Retina (tissue), 1 donor: Measurements from ENCODE around the gene TUBB4A.
A peak's percentile ranks its signal among the peaks of the same experiment; 100 is the strongest.
"Not testable (repeated sequence)": the region's sequence is repeated elsewhere in the genome, so short reads cannot be mapped to it uniquely, and the experiment has no call there.

Source experiments
- DNase-seq: peaks from one replicate; pipeline ENCODE4 v3.0.0-alpha.2; 2016

TUBB4A gene

DNA sequence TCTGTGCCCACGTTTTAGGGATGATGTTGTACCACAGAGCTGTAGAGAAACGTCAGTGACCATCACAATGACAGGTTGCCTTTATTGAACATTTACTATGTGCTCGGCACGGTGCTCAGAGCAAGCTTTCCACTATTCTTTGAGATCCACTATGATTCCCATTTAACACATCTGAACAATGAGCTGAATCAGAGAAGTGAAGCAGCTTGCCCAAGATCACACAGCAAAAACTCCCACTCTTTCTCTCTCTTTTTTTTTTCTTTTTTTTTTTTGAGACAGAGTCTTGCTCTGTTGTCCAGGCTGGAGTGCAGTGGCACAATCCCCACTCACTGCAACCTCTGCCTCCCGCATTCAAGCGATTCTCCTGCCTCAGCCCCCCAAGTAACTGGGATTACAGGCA lies 20.6 kb upstream of the TUBB4A start:
- no peak for DNase-seq

DNA sequence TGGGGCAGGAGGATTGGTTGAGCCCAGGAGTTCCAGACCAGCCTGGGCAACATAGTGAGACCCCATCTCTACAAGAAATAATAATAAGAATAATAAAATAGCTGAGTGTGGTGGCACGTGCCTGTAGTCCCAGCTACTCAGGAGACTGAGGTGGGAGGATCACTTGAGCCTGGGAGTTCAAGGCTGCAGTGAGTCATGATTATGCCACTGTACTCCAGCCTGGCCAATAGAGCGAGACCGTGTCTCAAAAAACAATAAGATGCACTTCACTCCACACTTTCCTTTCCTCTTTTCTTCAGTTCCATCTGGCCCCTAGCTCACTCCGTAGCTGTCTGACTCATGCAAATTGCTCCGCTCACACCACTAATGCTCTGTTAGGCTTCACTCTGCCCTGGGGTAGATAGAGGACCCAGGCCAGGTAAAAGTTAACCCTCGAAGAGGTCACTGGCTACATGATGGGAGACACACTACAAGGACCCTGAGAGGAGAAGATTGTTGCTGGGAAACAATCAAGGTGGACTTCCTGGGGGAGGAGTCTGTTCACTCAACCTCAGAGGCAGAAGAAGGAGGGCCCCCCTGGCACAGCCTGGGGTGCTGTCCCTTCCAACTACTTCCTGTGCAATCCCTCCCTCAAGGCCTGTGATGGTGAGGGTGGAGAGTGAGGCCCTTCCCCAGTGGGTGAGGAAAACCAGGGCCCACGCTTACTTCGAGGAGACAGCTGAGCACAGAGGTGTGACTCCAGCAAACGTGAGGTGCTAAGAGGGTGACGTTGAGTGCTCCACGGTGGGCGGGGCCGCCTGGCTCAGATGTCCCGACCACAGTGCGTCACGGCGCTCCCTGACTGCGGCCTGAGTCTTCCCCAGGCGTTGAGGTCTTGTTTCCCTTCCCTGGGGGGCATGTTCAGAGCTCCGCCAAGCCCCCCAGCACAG lies 19.9 kb upstream of the TUBB4A start:
- no peak for DNase-seq

DNA sequence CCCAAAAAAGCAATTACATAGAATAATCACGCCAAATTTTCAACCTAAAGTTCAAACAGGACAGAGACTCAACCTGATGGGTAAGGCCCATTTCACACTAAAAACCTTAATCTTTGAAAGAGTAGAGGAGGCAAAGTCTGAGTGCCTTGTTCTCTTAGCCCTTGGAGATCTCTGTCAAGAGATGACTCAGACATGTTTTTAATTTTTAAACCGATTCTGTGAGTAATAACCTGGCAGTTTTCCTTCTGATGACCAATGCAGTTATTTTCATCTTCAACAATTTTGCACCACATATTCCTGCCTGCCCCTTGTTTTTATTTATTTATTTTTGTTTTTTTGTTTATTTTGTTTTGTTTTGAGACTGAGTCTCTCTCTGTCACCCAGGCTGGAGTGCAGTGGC lies 17.2 kb upstream of the TUBB4A start:
- DNase-seq = no peak

DNA sequence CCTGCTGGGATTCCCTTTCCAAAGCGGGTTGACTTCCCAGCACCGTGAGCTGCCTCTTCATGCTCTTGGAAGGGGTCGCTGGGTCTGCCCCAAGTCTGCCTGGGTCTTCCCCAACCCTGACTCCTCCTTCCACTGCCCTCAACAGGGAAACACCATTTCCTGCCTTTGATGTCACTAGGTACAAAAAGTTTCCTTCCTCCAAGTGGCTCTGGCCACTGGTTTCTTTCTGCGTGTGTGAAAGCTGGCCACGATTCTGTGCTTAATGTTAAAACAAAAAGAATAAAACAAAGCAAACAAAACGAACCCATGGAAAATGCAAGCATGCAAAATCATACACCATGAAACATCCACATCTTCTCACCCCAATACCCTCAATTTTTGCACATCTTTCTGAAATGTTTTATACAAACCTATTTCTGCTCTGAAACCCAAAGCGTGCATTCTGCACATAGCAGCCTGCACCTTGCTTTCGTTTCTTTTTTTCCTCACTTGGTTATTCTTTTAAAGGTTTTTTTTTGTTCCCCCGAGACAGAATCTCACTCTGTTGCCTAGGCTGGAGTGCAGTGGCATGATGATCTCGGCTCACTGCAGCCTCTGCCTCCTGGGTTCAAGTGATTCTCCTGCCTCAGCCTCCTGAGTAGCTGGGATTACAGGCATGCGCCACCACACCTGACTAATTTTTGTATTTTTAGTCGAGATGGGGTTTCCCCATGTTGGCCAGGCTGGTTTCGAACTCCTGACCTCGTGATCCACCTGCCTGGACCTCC lies 16.2 kb upstream of the TUBB4A start:
- no peak for DNase-seq

DNA sequence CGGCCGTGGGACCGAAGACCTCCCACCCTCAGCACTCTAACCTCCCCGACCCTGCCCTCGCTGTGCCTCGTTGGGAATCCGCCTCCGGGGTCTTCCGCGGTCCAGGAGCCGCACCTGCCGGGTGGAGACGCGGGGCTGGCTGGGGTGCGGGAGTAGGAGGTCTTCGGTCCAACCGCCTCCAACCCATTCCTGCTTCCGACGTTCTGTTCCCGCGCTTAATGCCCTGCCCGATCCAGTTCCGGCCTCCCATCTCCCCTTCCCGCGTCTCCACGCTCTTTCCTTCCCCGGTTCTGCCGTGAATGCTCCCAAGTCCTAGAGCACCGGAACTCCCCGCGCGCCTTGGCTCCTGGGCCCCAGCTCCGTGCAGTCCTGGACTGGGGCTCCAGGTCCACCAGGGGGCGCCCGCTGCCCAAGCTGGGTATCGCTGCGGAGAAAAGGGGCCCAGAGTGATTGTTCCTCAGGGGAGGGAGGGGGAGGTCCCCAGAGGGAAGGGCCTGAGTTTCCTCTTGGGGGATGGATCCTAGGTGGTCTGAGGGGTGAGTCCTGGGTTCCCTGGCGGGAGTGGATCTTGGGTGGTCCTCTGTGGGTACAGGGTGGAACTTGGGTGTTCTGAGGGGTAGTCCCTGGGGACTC lies 14.7 kb upstream of the TUBB4A start:
- DNase-seq = peak; percentile 91

DNA sequence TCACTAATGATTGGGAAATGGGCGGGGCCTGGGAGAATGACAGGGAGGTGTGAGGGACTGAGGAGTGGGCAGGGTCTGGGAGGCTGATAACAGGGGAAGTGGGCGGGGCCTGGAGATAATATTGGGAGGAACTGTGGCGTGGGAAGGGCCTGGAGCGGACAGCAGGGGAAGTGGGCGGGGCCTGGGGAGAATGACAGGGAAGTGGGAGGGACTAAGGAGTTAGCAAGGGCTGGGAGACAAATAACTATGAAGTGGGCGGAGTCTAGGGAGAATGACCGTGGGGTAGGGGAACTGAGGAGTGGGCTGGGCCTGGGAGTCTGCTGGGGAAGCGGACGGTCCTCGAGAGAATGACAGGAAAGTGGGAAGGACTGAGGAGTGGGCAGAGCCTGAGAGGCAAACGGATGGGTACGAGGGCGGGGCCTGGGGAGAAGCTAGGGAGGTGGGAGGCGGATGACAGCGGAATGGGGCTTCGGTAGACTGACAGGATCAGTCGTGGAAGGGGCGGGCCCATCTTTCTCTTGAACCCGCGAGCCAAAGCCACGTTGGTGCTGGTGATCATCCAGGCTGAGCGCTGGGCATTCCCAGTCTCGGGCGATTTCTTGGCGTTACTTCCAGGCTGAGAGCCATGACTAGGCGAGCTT lies 14.0 kb upstream of the TUBB4A start:
- peak; percentile 93 for DNase-seq

DNA sequence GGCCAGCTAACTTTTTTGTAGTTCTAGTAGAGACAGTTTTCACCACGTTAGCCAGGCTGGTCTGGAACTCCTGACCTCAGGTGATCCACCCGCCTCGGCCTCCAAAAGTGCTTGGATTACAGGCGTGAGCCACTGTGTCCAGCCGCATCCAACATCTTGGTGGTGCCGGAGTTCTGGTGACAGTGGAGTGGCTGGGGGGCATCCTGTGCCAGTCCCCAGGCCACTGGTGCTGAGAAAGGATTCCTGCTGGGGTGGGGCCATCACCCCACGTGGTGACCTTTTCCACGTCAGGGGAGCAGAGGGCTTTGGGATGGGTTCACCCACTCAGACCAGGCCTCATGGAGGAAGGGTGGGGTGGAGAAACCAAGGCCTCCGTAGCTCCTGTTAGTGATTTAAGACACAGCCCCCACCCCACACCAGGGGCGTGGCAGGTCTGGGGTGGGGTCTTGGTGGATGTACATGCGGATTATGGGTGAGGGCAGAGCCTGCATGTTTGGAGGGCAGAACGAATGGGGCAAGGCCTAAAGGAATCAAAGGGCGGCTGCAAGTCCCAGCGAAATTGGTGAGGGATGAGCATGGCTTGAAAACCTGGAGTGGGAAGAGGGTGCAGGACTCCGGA lies 12.9 kb upstream of the TUBB4A start:
- DNase-seq = no peak

DNA sequence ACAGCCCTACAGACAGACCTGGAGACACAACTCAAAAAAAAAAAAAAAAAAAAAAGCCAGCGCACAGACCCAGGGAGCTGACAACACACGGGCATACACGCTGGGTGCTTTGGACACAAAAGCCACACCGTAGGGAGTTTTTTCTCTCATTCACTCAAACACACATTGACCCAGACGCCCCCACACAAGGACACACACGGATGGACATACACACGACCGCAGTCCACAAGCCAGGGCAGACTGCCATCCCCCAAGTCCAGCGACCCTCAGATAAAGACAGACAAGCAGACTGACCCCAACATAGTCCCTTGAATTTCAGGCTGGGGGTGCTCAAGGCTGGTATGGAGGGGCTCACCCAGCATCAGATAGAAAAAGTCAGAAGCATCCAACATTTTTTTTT lies 12.0 kb upstream of the TUBB4A start:
- DNase-seq = no peak

DNA sequence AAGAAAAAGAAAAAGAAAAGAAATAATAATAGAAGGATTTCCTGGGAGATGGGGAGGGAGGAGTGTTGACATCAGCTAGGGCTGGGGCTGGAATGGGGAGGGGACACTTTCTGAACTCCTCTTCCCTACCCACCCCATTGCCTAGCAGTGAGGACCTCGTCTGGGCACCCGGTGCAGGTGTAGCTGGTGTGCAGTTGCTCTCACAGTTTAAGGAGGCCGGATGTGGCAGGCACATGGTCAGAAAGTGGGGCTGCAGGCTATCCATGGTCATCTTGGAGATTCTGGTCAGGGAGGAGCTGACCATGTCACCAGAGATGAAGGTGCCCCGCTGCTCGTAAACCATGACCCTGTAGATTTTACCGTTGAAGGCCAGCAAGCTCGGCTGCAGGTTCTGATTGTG lies 8.5 kb upstream of the TUBB4A start:
- no peak for DNase-seq

DNA sequence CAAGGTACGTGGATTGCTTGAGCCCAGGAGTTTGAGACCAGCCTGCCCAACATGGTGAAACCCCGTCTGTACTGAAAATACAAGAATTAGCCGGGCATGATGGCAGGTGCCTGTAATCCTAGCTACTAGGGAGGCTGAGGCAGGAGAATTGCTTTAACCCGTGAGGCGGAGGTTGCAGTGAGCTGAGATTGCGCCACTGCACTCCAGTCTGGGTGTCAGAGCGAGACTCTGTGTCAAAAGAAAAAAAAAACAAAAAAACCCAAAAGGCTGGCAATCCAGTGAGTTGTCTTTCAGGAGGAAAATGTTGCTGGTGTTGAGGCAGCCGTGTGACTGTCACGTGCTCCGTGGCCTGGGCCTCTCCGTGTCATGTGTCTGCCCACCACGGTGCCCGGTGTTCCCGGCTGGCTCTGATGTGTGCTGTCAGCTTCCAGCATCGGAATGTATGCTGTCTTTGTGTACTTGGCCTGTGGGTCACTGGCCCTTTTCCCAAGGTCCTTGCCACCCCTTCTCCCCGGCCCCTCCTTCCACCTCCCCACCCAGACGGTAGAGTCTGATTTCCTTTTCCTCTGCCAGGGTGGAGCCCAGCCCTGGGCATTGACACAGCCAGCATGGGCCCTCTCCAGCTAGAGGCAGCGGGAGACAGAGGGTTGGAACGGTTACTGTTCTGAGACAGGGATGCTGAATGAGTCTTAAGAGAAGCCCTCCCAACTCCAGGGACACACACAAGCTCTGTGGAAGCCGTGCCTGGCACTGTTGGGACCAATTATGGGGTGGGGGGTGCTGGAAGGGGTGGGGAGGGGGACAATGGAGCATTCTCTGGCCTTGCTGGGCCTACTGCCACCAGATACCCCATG lies 7.2 kb upstream of the TUBB4A start:
- peak; percentile 52 for DNase-seq

DNA sequence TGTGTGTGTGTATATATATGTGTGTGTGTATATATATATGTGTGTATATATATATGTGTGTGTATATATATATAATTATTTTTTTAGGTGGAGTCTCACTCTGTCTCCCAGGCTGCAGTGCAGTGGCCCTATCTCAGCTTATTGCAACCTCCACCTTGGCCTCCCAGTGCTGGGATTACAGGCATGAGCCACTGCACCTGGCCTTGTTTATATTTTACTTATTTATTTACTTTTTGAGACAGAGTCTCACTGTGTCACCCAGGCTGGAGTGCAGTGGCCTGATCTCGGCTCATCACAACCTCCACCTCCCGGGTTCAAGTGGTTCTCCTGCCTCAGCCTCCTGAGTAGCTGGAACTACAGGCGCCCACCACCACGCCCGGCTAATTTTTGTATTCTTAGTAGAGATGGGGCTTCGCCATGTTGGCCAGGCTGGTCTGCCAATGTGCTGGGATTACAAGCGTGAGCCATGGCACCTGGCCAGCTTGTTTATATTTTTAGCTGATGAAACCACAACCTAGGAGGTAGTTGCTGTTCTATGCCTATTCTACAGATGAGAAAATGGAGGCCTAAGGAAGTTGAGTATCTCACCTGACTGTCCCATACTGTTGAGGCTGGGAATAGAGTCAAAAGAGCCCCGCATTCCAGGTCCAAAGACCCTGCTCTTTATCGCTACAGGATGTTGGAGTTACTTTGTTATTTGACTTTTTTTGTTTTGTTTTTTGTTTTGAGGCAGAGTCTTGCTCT lies 6.1 kb upstream of the TUBB4A start:
- not testable (repeated sequence) for DNase-seq

DNA sequence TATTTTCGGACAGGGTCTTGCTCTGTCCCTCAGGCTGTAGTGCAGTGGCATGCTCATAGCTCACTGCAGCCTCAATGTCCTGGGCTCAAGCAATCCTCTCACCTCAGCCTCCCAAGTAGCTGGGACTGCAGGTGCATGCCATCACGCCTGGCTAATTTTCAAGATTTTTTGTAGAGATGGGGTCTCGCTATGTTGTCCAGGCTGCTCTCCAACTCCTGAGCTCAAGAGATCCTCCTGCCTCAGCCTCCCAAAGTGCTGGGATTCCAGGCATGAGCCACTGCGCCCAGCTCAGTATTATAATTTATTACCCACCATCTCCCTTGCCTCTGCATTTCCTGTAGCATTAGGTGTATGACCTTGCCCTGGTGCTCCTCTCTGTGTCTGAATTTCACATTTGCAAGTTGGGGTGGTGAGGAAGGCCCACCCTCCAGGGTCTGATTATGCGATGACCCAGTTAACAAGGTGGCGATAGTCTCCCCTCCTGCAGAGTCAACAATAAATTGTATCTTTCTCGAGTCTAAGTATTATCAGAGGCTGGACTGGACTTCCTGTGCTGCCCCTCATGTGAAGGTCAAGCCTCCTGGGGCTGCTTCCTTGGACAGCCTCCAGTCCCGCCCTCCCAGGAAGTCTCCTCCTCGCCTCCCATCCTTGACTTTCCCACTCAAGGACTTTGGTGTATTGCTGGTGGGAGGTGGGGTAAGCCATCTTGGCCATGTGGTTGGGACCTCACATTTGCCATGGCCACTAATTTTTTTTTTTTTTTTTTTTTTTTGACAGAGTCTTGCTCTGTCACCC lies 1.5 kb upstream of the TUBB4A start:
- no peak for DNase-seq

DNA sequence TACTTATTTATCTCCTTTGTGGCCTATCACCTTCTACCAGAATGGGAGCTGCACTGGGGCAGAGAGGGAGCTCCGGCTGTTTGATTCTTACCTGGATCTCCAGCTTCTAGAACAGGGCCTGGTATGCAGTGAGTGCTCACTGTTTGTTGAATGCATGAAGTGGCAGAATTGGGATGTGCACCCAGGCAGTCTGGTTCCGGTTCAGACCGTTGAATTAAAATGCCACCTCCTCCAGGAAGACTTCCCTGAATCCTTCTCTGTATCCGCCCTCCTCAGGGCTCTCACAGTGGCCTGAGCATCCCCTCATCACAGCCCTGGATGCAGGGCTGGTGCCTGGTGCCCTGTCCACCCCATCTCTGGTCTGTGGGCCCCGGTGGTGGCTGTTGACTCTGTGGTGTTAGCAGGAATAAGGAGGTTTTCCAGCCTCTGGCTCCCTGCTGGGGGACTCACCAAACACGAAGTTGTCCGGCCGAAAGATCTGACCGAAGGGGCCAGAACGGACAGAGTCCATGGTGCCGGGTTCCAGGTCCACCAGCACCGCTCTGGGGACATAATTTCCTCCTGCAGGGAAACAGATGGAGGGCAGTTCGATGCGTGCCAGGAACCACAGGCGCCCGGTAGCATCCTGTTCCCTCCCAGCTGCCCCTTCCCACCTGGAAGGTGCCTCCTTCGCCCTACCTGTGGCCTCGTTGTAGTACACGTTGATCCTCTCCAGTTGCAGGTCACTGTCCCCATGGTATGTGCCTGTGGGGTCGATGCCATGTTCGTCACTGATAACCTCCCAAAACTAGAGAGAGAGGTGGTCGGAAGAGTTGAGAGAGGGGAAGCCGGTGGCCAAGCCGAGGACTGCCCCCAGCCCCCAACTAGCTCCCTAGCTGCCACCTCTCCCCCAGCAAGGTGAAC lies 1.0 kb downstream of the TUBB4A start:
- DNase-seq = no peak

DNA sequence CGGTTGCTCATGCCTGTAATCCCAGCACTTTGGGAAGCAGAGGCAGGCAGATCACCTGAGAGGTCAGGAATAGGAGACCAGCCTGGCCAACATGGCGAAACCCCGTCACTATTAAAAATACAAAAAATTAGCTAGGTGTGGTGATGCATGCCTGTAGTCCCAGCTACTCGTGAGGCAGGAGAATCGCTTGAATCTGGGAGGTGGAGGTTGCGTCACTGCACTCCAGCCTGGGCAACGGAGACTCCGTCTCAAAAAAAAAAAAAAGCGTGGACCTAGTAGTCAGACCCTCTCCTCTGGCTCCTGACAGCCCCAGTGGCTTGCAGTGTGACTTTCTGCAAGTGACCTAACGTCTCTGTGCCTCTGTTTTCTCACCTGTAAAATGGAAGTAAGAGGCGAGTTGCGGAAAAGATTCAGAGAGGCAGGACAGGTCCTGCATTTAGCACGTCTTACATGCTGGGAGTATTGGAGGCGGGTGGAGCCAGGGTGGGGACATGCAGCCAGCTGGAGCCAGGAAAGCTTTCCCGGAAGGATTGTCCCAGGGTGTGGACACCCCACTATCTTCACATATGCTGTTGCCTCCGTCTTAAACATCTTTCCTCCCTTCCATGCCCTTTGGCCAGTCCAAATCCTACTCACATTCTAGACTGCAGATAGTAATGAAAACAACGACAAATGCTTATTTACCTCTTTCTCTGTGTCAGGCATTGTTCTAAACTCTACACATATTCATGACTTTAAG lies 2.9 kb downstream of the TUBB4A start:
- DNase-seq = no peak

DNA sequence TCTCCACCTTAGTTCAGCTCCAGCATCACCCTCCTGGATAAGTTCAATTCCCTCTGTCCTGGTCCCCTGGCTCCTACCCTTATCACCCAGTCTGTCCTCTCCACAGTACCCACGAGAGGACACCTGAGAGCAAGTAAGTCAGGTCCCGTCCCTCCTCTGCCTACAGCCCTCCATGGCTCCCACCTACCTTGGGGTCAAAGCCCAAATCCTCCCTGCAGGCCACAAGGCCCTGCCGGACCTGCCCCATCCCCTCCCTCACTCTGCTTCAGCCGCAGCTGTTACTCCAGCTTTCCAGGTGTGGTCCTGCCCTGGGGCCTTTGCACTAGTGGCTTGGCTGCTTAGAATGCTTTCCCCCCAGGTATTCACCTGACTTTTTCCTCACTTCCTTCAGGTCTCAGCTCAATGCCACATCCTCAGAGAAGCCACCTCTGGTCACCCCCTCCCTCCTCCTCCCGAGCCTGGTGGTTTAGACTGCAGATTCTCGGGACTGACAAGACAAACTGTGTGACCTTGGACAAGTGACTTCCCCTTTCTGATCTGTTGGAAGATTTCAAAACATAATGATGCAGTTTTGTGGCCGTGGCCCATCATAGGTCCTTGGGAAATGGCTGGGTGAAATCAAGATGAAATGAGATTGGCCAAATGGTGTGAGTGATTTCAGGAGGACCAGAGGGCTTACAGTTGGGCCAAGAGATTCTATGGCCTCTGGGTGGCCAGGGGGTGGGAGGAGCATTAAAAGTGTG lies 3.6 kb downstream of the TUBB4A start:
- no peak for DNase-seq

DNA sequence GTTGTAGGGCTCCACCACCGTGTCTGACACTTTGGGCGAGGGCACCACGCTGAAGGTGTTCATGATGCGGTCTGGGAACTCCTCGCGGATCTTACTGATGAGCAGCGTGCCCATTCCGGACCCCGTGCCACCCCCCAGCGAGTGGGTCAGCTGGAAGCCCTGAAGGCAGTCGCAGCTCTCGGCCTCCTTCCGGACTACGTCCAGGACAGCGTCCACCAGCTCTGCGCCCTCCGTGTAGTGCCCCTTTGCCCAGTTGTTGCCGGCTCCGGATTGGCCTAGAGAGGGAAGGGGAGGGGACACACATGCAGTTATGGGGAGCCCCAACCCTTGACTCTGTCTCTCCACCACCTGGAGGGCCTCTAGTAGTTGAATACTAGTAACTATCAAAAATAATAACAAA lies 6.2 kb downstream of the TUBB4A start:
- DNase-seq = no peak

DNA sequence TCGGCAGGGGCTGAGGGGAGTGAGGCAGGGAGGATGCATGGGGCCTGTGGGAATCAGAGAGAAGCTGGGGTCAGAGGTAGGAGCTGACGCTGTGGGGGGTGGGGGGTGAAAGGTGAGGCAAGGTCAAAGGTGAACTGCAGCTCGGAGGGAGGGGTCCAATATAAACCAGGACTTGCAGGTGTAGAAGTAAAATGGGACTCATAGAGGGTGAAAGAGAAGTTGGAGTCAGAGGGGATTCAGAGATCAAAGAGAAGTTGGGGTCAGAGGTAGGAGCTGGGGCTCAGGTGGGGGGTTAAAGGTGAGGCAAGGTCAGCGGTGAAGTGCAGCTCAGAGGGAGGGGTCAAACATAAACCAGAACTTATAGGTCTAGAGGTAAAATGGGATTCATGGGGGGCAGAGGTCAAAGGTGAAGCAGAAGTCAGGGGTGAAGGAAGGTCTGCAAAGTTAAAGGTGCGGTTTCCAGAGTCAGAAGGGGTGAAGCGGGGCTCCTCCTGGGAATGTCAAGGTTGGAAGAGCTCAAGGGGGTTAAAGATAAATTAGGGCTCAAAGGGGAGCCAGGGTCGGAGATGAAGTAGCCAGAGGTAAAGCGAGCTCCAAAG lies 7.6 kb downstream of the TUBB4A start:
- no peak for DNase-seq
